Measurements from ENCODE around the gene RPL13A. TPM values are rescaled to one million over a fixed set of nuclear protein-coding genes. Genes with fewer than 3 reads are reported as not detected.

The RPL13A gene
- total and polyA plus RNA-seq, 9 donors = 3,682 to 9,736 (median 6,664) TPM

GRCh38 chr19:49491804-49492572 lies 4.6 kb downstream of the RPL13A start:
- no peak overlapping the region for H3K4me3 ChIP-seq
- 44 to 55% (median 45%) methylated on average over 7 of the region's 7 CpGs for WGBS, 3 donors
- DNase-seq = no peak
- H3K36me3 ChIP-seq = no peaks in the 10 kb centered on the region
- no peaks in the 10 kb centered on the region for H3K27me3 ChIP-seq
- H3K27ac ChIP-seq = no peak overlapping the region
- peaks cover 9% of the 10 kb centered on the region for H3K4me1 ChIP-seq (ENCODE audit: insufficient read depth)
- no peaks in the 10 kb centered on the region for H3K9me3 ChIP-seq
- TF ChIP-seq EP300 (IDR thresholded peaks at IDR 0.05) (no peak), POLR2A (IDR thresholded peaks at IDR 0.05) (no peak)
- TF ChIP-seq, protein P1, sequence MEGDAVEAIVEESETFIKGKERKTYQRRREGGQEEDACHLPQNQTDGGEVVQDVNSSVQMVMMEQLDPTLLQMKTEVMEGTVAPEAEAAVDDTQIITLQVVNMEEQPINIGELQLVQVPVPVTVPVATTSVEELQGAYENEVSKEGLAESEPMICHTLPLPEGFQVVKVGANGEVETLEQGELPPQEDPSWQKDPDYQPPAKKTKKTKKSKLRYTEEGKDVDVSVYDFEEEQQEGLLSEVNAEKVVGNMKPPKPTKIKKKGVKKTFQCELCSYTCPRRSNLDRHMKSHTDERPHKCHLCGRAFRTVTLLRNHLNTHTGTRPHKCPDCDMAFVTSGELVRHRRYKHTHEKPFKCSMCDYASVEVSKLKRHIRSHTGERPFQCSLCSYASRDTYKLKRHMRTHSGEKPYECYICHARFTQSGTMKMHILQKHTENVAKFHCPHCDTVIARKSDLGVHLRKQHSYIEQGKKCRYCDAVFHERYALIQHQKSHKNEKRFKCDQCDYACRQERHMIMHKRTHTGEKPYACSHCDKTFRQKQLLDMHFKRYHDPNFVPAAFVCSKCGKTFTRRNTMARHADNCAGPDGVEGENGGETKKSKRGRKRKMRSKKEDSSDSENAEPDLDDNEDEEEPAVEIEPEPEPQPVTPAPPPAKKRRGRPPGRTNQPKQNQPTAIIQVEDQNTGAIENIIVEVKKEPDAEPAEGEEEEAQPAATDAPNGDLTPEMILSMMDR (IDR thresholded peaks at IDR 0.05) = no peak
- intact Hi-C loops (cut with DNase I) = no loop called here

DNA sequence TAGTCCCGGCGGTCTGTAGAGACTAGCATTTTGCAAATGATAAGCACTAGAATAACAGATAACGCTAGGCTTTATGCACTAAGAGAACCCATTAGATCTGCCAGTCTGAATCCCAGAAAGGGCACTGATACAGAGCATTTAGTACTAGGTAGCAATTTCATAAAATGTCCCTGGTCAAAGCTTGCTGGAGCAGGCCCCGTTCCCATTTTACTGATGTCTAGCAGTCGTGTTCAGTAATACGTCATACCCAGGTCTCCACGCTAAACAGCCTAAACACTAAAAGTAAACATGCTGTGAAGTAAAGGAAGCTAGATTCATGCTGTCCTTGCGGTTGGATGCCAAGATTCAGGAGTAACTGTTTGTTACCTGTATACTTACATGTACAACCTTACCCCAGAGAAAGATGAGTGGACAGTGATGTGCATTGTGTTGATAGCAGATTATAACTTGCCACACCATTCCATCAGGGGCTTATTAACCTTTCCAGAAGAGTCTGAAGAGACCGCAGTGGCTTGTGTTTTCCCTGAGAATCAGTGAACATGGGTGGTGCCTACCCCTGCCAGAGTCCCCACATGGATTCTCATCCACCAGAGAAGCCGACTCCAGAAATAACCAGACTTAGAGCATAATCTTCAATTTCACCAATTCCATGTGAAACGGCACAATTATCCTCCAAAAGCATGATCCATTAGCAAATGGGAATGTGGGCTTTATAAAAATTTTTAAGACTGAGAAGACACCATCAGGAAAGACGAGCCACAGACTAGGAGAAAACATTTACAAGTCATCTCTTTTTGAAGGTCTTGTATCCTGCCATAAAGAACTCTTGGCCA lies 5.4 kb downstream of the RPL13A start:
- Histone ChIP-seq H3K4me3 (no peak overlapping the region), H3K9me3 (no peaks in the 10 kb centered on the region), H3K4me1 (ENCODE audit: insufficient read depth) (peaks cover 15% of the 10 kb centered on the region), H3K27me3 (no peaks in the 10 kb centered on the region), H3K27ac (no peak overlapping the region), H3K36me3 (no peaks in the 10 kb centered on the region)
- DNase-seq = no peak
- 43 to 55% (median 46%) methylated on average over 12 of the region's 12 CpGs for WGBS, 3 donors
- TF ChIP-seq, protein P1 (IDR thresholded peaks at IDR 0.05) = no peak
- TF ChIP-seq POLR2A (IDR thresholded peaks at IDR 0.05) = no peak
- TF ChIP-seq EP300 (IDR thresholded peaks at IDR 0.05) = no peak
- intact Hi-C loops (cut with DNase I) = no loop called here

DNA sequence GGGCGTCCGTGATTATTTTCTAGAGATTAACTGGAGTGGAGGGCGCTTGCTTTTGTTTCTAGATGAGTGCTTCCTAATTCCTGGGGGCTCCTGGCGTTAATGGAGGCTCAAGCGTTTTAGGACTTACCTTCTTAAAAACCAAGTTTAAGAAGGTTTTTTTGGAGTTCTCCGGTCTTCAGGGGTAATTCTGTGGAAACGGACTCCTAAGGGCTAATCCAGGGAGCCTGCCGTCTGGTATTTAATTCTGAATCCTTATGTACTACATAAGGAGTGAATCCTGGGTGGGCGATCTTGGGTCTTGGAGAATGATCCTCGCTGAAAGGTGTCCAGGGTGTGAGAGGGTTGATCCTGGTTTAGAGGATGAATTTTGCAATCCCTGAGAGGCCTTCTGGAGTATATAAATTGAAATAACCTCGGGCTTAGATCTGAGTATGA lies 9.2 kb downstream of the RPL13A start:
- Histone ChIP-seq H3K4me3 (peak overlapping the region; percentile 72), H3K9me3 (no peaks in the 10 kb centered on the region), H3K36me3 (no peaks in the 10 kb centered on the region), H3K27me3 (no peaks in the 10 kb centered on the region), H3K4me1 (ENCODE audit: insufficient read depth) (peaks cover 8% of the 10 kb centered on the region), H3K27ac (peak overlapping the region; percentile 87 to 89)
- intact Hi-C loops (cut with DNase I) = loop anchor here in 1 of 4 donors (5.0 kb wide), 1 partner anchor 181 kb away; the partner anchor contains the start of gene PRMT1
- TF ChIP-seq, protein P1 (IDR thresholded peaks at IDR 0.05) = peak in 1 of 3 donors; percentile 3
- no peak for TF ChIP-seq EP300 (IDR thresholded peaks at IDR 0.05)
- no peak for TF ChIP-seq POLR2A (IDR thresholded peaks at IDR 0.05)
- 0 to 1% (median 0%) methylated on average over 11 of the region's 11 CpGs for WGBS, 3 donors
- DNase-seq = no peak

- 12 to 20% (median 14%) methylated on average over 22 of the region's 22 CpGs for whole genome bisulfite sequencing, 3 donors
- Histone ChIP-seq H3K36me3 (no peaks in the 10 kb centered on the region), H3K4me1 (ENCODE audit: insufficient read depth) (peaks cover 8% of the 10 kb centered on the region), H3K27me3 (no peaks in the 10 kb centered on the region), H3K27ac (peak overlapping the region; percentile 87 to 89), H3K9me3 (no peaks in the 10 kb centered on the region), H3K4me3 (peak overlapping the region; percentile 72)
- TF ChIP-seq, protein P1 (IDR thresholded peaks at IDR 0.05) = no peak
- TF ChIP-seq EP300 (IDR thresholded peaks at IDR 0.05) (no peak), POLR2A (IDR thresholded peaks at IDR 0.05) (no peak)
- peak in 1 of 5 donors; percentile 61 for DNase-seq
- intact Hi-C loops (cut with DNase I) = loop anchor here in 1 of 4 donors (5.0 kb wide), 1 partner anchor 180 kb away; the partner anchor contains the start of gene PRMT1
Observed at GRCh38 chr19:49497047-49497788, 9.8 kb downstream of the RPL13A start.

Measured in ovary (tissue), 9 donors.